Erythroblast (primary cell): ENCODE data around the gene RPS15.

Source experiments
- GATA1 ChIP-seq: IDR thresholded peaks from 2 replicates; pipeline ENCODE4 v1.6.1; 2011; ENCODE audit warnings: low read depth, mild to moderate bottlenecking, control low read depth, low read length, moderate library complexity
- POLR2A ChIP-seq: IDR thresholded peaks from 2 replicates; pipeline ENCODE4 v1.6.1; 2011; ENCODE audit warnings: mild to moderate bottlenecking, low read length

- no peak for TF ChIP-seq POLR2A
- TF ChIP-seq GATA1 = no peak
Observed at GRCh38 chr19:1446713-1447481, 8.7 kb downstream of the RPS15 start.
